Suppressor macrophage (primary cell): ENCODE results near the gene SLMAP.

Source experiments
- DNase-seq, 4 experiments: peaks; one replicate each; pipeline ENCODE4 v3.0.0-alpha.2; 2020 to 2022

The SLMAP gene

DNA sequence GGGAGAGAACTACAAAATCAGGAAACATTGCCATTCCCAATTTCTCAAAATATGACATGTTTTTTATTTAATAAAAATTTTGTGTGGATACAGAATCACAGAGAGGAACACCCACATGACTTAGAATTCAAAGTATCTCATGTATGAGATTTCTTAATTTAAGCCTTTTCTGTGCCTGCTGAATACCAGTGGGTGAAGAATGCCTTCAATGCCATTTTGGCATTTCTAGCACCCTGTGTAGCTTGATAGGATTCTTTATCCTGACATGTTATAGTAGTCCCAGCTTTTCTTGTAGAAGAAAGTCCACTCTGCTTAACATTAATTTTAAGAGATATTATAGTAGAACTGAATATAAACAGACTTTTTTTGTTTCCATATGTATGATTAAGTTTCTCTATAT lies 3.1 kb upstream of the SLMAP start:
- DNase-seq = no peak

DNA sequence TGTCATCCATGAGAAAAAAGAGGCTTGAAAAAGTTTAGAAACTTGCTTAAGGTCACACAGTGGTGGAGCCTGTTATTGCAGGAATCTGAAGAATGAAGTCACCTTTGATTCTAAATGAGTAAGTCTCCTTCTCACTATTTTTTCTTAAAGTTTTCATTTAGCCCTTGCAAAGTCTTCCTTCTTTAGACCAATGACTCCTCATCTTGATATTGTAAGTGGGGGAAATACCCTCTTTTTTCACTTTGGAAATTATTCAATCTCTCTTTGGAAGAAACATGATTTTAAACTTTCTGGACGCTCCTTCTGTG lies 787 bp upstream of the SLMAP start:
- DNase-seq = peak in 3 of 4 experiments; percentile 43 to 67 (median 63)

DNA sequence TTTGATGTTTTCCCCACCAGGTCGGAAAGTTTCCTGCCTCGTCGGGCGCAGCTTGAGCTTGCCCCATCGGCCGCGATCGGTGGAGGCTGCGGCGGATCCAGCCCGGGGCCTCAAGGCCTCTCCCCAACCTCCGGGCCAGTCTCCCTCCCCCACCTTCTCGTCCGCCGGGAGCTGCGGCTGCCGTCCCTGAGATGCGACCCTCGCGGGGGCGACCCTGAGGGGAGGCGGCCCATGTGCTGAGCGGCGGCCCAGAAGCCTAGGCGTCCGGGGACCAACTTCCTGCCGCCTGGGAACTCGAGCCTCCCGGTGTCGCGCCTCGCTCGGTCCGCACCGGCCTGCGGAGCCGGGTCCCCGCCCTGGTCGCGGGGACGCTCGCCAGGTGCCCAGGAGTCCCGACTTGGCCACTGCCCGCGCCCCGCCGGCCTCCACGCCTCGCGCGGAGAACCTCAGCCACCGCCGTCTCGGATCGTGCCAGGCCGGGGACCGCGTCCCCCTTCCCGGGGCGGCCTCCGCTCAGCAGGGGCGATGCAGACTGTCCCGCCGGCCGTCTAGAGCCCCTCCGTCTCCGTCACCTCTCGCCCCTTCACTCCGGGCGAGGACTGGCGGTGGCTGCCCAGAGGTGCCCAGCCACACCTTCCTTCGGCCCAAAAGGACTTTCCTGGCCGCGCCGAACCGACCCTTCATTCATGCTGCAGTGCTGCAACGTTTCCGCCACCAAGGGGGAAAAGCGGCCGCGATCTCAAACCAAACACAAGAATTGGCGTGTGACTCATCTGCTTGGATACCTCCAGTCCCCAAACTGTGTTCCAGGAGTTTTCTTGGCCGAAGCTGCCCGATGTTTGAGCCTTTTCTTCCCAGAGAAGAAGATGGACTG lies 656 bp downstream of the SLMAP start:
- DNase-seq = peak; percentile 33 to 69 (median 48)

DNA sequence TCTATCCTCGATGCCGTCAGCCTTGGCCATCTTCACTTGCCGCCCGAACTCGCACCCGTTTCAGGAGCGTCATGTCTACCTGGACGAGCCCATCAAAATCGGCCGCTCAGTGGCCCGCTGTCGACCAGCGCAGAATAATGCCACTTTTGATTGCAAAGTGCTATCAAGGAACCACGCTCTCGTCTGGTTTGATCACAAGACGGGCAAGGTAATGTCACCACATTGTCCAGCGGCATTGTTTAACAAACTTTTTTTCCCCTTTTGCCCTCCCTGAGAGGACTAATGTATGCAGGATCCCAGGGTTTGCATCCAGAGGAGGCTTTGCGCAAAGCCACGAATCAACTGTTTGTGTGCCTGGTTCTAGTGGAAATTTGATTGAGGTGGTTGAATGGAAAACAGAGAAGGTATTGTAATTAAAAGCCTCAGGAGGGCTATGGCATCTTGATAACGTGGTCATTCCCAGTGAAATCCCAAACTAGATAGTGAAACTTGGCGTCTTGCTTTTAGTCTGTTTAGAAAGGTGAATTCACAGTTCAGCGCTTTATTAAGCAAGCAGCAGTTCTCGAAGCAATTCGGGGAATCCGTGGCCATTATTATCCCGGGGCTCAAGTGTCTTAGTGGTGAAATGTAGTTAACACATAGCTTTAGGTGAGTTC lies 1.7 kb downstream of the SLMAP start:
- no peak for DNase-seq

DNA sequence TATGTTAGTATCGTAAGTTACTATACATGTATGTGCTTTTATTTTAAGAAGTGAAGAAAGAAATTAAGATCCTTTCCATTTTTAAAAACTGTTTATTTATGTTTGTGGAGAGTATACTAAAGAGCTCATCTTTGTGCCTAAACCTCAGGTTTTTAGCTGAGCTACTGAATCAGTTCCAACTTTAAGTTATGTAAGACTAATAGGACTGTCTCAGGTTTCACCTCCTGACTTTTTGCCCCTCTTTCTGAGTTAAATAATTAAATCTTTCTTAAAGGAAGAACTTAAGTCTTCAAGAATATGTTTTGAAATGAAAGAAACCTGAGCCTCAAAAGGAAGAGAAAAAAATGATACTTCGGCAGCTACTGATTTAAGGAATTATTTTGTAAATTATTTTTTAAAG lies 2.6 kb downstream of the SLMAP start:
- DNase-seq = no peak

DNA sequence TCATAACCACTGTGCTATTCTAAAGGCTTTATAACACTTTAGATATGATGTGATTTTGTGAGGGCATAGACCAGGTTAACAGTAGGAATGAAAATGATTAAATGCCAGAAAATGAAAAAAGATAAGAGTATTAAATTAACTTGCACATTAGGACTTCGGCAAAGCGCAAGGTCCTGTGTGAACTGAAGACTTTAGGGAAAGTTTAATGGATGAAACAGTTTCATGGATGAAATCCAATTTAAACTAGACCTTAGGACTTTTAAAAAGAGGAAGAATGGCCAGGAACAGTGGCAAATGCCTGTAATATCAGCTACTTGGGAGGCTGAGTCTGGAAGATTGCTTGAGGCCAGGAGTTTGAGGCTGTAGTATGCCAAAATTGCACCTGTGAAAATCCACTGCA lies 8.7 kb downstream of the SLMAP start:
- no peak for DNase-seq

DNA sequence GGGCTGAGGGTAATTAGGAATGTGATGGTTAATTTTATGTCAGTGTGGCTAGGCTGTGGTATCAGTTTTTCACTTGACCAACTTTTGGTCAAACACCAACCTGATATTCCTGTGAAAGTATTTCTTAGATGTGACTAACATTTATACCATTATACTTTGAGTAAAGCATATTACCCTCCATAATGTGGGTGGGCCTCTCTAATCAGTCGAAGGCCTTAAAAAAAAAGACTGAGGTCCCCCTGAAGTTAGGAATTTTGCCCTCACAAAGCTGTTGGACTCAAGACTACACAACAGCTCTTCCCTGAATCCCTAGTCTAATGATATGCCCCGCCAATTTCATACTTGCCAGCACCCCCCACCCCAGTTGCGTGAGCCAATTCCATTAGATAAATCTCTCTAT lies 12.5 kb downstream of the SLMAP start:
- no peak for DNase-seq

DNA sequence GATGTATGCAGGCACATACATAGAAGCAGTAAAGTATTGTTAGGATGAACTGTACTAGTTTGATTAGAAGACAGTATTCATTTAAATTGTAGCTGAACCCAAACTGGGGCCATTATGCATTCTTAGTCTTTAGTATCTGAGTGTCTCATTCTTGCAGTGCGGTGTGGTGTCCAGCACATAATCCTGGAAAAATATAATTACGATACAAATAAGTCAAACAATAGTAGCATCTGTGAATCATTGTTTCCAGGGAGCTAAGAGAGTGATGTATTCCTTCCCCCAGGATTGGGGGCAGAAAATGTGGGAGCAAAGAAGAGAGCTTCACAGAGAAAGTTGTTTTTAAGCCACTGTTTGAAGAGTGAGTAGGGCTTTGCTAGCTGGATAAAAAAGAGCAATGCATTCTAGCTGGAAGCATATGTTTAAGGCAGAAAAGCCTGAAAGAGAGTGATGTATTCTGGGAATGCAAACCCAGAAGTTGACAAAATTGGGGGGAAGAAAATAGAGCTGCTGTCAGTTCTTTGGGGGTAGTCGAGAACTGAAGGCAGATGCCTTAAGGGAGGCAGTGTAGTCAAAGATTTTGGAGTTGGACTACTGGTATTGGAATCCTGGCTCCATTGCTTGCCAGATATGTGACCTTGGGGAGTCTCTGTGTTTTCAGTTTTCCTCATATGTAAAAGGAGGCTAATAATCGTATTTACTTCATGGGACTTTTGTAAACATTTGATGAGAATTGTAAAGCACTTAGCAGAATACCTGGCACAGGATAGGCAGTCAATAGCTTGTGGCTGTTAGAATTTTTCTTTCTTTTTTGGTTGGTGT lies 14.1 kb downstream of the SLMAP start:
- DNase-seq = no peak

DNA sequence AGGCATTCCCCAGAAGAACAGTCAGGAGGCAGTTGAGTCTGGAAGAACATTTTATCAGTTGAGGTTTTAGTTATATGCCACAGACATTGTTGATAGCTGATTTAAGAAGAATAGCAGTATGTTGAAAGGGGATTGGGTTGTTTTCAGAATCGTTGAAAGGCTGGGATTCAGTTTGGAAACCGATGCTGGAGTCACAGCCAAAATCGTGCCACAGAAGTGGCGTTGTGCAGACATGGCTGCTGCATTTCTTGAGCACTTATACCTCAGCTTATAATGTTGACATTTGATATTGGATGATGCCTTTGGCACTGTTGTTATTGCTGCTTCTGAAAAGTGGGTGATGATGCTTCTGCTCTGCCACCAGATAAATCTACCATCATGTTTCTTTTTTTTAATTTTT lies 16.1 kb downstream of the SLMAP start:
- DNase-seq = no peak

DNA sequence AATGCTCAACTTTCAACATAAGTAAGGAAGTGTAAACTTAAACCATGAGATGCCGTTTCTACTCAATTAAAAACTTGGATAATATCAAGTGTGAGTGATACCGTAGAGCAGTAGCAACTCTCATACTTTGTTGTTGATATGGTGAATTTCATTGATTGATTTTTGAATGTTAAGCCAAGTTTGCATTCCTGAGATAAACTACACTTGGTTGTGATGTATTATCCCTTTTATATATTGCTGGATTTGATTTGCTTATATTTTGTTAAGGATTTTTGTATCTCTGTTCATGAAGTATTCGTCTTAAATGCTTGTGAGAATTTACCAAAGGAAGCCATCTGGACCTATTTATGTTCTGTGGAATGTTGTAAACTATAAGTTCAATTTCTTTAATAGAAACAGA lies 21.7 kb downstream of the SLMAP start:
- no peak for DNase-seq

DNA sequence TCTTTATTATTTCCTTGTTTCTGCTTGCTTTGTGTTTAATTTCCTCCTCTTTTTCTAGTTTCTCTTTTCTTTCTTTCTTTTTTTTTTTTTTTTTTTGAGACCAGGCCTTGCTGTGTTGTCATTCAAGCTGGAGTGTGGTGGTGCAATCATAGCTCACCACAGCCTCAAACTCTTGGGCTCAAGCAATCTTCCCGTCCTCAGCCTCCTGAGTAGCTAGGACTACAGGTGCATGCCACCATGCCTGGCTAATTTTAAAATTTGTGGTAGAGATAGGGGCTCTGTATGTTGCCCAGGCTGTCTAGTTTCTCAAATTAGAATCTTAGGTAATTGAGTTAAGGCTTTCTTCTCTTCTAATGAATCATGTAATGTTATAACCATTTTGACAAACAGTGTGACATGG lies 22.4 kb downstream of the SLMAP start:
- peak in 3 of 4 experiments; percentile 31 to 34 (median 32) for DNase-seq

DNA sequence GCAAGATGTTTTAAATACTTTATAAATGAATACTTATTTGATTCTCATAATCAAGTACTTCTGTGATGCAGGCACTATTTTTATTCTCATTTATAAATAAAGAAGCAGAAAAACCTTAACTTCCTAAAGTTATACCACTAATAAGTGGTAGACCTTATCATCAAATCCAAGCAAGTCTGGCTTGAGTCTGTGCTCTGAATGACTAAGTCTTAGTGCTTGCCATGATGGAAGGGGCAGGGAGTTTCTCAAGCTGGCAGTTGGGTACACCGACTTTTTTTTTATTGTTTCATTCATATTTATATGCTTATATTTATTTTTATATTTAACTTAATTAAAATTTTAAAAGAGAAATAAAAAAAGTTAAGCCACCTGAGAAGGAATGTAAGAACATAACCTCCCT lies 23.6 kb downstream of the SLMAP start:
- no peak for DNase-seq

DNA sequence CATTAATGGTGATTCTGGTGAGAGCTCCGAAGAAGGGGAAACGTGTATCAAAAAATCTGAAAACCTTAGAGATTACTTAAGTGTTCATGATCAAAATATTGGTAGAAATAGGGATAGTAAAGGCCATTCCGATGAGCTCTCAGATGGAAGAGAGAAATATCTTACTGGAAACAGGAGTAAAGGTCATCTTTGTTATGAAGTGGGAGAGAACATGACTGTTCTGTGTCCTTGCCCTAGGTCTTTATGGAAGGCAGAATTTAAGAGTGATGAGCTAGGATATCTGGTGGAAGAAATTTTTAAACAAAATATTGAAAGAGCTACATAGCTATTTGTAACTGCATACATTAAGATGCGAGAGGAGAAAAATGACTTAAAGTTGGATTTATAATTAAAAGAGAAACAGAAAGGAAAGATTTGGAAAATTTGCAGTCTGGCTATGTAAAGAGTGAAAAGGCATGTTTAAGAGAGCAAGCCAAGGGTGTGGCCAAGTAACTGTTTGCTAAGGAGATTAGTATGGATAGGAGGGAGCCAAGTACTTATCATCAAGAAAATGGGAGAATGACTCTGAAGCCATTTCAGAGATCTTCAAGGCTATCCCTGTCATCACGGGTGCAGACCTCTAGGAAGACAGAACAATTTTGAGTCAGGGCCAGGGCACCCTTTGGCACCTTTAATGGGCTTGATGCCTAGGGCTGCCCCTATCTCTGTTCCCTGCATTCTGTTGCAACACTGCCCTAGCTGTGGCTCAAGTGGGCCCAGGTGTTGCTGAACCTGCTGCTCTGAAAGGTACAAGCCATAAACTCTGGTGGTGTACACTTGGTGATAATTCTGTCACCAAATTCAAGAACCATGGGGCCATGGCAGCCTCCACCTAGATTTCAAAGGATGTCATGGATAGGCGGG lies 27.3 kb downstream of the SLMAP start:
- no peak for DNase-seq

DNA sequence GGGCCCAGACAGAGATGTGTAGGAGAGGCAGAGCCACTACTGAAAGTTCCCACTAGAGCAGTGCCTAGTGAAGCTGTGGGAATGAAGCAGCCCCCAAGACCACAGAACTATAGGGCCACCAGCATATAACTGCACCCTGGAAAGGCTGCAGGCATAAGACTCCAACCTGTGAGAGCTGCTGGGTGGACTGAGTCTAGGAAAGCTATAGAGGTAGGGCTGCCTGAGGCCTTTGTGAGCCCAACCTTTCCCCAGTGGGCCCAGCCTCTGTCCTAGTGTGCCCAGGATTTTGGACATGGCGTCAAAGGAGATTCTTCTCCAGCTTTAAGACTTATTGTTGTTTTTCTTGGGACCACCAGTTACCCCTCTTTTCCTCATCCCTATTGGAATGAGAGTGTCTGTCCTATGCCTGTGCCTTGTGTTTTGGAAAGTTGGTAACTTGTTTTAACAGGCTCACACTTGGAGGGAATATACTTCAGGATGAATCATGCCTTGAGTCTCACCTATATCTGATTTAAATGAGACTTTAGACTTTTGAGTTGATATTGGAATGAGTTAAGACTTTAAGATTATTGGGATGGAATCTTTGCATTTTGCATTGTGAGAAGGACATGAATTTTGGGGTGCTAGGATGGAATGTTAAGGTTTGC lies 28.1 kb downstream of the SLMAP start:
- no peak for DNase-seq

DNA sequence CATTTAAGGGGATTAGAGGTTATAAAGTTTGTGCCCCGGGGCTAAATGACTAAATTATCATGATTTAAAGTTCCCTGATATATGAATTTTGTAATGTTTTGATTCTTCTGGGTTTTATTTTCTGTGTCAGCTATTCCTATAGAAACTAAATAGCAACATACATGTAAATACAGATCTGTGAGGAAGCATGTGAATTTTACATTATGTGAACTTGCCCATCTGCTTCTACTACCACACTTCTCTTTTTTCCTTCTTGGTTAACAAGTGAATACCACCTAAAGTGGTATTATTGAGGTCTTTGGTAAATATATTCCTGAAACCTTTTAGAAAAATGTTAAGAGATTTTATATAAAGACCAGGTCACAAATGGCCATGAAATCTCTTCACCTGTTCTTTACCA lies 29.3 kb downstream of the SLMAP start:
- DNase-seq = peak in 2 of 4 experiments; percentile 15 to 22

DNA sequence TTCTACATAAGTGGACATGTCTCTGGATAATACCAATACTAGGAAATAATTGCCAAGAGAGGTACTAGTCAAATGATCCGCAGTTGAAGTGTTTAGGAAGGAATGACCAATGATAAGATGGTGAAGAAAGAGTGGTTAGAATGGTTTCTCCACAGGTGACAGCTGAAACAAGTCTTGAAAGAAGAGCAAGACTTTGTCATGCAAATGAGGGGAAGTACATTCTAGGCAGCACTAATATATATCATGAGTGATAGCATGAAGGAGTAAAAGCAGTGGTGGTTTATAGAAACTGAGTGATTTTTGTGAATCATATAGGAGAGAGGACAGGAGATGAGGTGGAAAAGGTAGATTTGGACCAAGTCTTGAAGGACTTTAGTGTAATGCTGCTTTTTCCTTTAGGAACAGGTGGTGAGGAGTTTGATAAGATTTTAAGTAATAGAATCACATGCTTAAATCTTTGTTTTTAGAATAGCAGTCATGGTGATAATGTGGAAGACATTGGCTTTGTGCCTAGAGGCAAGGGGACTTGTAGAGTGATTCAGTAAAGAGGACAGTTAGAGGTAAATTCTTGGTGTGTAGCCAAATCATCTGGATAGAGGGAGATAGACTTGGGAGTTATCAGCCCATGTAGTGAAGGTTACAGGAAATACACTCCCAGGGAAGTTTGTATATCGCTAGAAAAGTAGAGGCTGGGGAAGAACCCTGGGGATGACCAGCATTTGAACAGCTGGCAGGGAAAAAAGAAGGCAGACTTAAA lies 31.9 kb downstream of the SLMAP start:
- DNase-seq = no peak

DNA sequence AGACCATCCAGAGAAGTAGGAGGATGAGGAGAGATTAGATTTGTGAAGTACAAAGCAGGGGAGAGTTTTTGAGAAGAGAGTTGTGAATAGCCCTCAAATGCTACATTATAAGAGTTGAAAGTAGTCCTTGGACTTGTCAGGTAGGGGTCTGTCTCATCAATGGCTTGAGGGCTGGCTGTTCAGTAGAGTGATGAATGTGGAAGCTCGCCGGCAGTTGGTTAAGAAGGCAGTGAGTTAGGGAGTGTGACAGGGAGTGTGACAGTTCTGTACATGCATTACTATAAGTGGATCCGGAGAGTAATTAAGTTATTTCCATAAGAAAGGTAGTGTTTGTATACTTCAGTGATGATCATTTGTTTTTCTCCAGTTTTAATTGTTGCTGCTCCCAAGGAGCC lies 32.5 kb downstream of the SLMAP start:
- no peak for DNase-seq

DNA sequence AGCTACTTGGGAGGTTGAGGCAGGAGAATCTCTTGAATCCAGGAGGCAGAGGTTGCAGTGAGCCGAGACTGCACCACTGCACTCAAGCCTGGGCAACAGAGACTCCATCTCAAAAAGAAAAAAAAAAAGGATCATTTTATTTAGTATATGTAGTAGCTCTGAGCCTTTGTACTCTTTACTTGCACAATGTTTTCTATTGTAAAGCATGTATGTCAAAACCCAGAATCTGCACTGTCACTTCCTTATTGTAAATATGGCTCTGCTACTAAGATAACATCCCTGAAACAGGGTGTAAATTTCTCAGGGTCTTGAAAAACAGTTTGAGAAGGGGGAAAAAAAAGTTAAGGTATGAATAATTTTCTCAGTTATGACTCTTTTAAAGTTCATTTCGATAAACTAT lies 35.1 kb downstream of the SLMAP start:
- peak; percentile 18 to 79 (median 58) for DNase-seq

DNA sequence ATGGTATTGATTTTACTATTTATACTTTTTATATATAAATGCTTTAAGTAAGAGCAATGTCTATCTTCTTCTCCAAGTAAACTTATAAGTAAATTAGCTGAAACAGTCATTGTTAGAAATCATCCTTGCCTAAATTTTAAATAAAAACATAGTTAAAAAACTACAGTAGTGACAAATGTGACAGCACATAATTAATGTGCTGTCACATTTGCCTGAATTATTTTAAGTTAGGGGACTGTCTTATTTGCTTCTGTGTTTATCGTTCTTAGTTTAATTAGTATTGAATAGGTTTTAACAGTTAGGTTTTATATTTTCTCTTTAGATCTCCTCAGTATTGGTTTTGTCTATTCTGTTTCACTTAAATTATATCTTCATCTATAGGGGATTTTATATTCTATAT lies 36.1 kb downstream of the SLMAP start:
- no peak for DNase-seq

DNA sequence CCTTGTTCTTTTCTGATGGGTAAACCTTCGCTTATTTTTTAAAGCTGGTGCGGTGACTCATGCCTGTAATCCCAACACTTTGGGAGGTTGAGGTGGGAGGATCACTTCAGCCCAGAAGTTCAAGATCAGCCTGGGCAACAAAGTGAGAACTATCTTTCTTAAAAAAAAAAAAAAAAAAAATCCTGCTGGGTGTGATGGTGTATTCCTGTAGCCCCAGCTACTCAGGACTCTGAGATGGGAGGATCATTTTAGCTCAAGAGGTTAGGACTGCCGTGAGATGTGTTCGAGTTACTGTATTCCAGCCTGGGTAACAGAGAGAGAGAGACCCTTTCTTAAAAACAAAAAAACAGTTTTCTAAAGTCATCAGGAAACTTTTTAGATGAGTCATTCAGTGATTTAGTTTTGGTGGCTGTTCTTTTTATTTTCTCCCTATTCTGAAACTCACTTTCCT lies 37.7 kb downstream of the SLMAP start:
- peak in 2 of 4 experiments; percentile 7 to 8 for DNase-seq

DNA sequence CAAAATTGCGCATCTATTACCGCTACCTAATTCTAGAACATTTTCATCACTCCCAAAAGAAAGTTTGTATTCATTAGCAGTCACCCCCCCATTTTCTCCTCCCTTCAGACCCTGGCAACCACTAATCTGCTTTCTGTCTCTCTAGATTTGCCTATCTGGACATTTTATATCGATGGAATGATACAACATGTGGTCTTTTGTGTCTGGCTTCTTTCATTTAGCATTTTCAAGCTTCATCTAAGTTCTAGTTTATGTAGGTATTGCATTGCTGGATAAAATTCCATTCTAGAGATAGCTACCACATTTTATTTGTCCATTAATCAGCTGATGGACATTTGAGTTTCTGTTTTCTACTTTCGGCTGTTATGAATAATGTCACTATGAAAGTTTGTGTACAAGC lies 38.4 kb downstream of the SLMAP start:
- DNase-seq = no peak
